Fibroblast of gingiva (primary cell): Measurements from ENCODE around the gene TLX2.
"Not testable (repeated sequence)": the region's sequence is repeated elsewhere in the genome, so short reads cannot be mapped to it uniquely, and the experiment has no call there.

Experiments used
- DNase-seq: peaks from one replicate; pipeline ENCODE4 v3.0.0-alpha.2; 2011; ENCODE audit warnings: low read depth

TLX2 gene

DNA sequence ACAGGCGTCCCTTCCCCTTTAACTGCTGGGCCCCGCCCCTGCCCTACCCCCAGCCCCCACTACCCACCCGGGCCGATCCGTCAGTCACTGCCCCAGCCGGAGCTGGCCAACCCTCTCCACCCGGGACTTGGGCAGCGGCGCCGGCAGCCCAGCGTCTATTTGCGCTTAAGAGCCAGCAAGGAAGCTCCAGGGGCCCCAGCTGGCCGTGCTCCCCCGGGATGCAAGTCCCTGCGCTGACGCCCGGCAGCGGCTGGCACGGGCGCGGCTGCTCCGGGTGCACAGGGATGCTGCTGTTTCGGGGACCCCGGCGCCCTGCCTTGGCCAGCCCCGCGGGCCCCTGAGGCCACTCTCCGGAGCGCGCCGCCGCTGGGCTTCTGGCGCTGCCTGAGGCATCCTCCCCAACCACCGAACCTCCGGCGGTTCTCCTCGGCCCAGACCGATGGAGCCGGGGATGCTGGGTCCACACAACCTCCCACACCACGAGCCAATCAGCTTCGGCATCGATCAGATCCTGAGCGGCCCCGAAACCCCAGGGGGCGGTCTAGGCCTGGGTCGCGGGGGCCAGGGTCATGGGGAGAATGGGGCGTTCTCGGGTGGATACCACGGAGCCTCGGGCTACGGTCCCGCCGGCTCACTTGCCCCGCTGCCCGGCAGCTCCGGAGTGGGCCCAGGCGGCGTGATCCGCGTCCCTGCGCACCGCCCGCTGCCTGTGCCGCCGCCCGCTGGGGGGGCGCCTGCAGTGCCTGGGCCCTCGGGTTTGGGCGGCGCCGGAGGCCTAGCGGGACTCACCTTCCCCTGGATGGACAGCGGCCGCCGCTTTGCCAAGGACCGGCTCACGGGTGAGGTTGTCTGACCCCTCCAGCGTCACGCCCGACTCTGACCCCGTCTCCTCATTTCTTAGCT, at the start of gene TLX2:
Gene TLX2 (plus strand): TSS at position 83 of the 903 bp plus-strand sequence. CDS start 357 bp downstream, at position 440.
- no peak for DNase-seq

DNA sequence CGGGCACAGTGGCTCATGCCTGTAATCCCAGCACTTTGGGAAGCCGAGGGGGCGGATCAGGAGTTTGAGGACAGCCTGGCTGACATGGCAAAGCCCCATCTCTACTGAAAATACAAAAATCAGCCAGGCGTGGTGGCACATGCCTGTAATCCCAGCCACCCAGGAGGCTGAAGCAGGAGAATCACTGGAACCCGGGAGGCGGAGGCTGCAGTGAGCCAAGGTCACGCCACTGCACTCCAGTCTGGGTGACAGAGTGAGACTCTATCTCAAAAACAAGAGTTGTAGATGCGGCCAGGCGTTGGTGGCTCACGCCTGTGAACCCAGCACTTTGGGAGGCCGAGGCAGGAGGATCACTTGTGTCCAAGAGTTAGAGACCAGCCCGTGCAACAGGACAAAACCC, 43.5 kb upstream of the TLX2 start:
- not testable (repeated sequence) for DNase-seq

DNA sequence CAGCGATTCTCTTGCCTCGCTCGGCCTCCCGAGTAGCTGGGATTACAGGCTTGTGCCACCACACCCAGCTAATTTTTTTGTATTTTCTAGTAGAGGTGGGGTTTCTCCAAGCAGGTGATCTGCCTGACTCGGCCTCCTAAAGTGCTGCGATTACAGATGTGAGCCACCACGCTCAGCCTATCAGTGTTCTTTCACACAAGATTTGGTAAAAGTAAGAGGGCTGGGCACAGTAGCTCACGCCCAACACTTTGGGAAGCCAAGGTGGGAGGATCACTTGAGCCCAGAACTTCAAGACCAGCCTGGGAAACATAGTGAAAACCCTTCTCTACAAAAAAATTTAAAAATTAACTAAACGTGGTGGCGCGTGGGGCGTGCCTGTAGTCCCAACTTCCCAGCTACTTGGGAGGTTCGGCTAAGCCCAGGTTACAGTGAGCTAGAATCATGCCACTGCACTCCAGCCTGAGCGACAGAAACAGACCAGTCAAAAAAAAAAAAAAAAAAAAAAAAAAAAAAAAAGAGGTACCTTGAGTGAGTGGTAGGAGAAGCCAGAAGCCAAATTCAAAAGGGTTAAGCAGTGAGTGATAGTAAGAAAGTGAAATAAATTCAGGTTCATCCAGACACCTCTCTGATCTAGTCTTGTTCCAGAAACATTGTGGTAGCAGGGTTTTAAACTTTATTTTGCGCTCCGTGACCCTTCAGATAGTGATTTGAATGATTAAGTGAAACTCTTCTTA, 42.8 kb upstream of the TLX2 start:
- DNase-seq, result no peak

DNA sequence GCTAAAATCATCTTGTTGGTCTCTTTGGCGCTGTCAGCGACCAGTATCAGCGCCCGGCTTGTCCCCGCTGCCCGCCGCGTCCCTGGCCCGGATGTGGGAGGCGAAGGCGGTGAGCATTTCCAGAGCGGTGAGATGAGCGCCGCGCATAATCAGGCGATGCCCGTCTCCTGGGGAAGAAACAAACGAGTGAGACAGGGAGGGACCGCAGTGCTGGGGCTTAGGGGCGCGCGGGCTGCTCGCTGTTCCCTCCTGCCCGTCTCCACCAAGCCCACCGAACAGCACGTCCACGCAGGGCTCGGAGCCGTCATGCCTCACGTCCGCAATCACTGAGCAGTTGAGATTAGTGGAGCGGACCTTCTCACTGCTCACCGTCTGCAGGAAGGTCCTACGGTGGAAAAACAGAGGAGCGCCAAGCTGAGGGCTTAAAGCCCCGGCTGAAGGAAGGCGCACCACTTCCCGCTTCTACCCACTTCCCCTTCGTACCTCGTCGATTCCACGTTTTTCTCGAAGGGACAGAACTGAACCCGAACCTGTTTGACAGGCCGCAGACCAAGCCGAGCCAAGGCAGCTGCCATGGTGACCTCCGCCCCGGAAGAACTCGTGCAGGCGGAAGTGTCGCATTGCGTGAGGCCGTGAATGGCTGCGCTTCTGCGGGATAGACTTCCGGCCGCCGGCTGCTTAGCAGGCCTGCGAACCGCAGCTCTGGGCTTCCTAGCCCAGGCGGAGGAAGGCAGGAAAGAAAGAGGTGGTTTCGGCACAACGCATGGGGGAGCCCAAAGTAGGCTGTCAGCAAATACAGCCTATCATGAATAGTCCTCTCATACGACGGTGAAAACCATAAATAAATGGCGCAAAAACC, 41.9 kb upstream of the TLX2 start, which contains the start of gene MRPL53:
Gene MRPL53 (minus strand): TSS at position 595 of the 859 bp plus-strand sequence. CDS start 20 bp downstream, at position 575.
- DNase-seq, result peak; percentile 93

DNA sequence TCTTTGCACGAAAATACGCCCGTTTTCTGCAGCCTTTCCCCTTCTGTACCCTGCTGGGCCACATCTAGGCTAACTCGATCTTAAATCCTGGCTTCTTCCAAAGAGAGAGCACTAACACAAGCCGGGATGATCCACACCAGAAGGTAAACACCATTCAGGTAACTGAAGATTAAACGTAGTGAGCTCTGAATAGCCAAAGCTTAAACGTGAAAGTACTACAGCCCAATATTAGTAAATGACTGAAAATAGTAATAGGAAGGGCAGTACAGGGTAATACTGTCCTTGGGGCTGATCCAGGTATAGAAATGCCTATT, 41.3 kb upstream of the TLX2 start:
- DNase-seq, result no peak

DNA sequence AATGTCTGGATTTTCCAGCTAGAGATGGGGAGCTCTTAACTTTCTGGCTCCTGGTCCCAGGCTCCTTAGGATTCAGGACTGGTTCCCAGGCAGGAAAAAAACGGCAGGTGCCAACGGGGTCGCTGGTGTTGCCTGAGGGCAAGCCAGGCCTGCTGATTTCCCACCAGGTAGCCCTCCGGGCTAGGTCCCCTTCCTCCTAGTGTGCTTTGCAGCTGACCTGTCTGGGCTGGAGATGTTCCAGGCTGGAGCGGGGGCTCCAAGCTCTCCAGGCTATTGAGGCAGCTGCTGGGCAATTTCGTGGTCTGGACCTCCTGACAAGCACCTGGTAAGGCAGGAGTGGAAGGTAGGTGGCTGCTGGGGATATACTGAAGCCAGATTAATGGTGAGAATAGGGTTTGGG, 39.8 kb upstream of the TLX2 start:
- no peak for DNase-seq

DNA sequence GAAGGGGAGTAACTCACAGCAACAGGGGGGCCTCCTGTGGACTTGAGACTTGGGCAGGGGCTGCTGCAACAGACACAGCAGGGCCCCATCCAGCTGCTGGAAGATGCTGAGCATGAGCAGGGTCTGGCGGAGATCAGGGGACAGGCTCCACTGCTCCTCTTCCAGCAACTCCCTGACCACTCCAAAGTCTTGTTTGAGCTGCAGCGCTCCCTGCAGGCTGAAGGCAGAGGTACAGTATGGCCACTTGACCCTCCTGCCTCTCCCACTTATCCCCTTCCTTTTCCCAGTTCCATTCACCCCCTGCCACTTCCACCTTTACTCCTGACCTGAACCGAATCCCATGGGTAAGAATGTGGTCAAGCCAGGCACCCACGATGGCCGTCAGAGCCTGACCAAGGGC, 39.4 kb upstream of the TLX2 start:
- DNase-seq, result no peak

DNA sequence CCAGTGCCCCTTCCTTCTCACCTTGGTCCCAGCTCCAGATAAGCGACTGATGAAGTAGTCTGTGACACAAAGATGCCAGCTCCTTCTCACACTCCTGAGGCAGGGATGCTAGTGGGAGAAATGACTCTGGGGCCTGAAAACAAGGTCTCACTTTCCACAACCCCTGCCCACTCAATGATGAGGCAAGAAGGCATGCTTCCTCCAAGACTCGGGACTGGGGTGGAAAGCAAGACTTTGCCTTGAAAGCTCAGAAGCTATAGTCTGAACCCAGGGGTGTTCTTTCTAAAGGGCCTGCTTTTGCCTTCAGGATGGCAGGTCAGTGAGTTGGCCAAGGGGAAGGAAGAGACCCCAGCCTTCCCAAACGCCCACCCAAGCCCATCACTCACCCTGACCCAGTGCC, 32.8 kb upstream of the TLX2 start:
- no peak for DNase-seq

DNA sequence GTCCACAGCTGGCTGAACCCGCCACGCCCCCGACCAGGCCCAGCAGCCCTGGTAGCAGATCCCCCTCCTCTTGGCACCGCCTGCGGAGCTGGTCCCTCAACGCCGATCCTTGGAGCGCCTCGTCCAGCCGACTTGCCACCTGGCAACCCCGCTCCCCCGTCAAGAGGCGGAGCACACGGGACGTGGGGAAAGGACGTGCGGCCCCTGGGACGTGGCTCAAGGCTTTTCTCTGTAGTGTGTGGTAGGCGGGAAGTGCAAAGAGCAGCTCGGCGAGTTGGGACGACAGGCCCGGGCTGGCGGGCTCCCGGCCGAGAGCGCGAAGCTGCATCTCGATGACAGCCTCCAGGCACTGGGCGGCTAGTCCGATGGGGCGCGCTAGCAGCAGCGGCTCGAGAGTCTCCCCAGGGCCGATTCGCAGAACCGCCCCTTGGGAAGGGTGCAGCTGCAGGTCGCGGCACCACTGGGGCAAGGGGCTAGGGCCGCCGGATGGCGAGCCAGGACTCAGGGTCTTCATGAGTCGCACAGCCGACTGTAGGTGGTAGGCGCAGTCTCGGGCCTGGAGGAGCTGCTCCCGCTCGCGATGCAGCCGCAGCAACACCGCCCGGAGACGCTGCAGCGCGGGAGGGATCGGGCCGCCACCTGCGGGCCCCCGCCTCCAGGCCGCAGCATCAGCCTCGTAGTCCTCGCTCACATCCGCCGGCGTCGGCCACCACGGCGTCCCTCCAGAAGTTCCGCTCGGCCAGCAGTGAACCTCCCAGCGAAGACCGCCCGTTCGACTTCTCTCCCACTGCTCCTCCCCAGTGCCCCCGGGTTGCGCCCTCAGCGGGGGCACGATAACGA, 32.1 kb upstream of the TLX2 start:
- no peak for DNase-seq

DNA sequence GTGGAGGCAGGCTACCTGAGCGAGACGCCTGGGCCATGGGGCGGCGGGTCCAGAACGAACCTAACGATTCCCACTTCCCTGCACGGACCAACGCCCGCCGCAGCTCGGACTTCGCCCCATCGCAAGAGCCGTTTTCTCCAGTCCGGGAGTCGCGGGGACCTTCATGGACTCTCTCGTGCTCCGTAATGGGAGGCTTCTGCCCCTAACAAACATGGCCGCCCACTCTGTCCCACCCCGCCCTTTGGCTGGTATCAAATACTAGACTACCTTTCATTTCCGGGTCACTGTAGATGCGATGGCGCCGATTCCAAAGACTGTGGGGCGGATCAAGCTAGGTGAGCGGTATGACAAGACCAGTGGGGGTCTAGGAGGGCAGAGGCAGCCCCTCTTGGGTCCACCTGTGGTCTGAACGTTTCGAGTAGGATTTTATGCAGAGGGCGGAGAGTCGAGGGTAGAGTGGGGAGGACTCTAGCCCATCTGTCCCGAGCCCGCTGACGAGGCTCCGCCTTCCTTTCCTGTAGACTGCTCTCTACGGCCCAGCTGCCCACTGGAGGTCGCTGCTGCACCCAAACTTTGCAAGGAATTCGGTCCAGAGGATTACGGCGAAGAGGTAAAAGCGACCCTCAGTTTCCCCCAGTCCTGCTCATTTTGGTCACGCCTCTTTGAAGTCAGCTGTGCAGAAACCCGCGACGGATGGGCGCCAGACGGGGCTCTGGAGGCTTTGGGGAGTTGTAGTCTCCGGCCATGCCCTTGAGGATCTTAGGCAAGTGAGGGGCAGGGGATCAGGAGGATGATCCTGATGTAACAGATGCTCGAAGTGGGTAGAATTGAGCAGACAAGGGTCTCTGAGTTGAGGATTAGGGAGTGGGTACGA, 31.2 kb upstream of the TLX2 start, which contains the start of the genes CCDC142 and TTC31:
Gene CCDC142 (minus strand): TSS at position 198 of the 874 bp plus-strand sequence. CDS start 161 bp downstream, at position 37.
Gene TTC31 (plus strand): TSS at position 281 of the 874 bp plus-strand sequence. CDS start 15 bp downstream, at position 296.
- DNase-seq, result peak; percentile 93

DNA sequence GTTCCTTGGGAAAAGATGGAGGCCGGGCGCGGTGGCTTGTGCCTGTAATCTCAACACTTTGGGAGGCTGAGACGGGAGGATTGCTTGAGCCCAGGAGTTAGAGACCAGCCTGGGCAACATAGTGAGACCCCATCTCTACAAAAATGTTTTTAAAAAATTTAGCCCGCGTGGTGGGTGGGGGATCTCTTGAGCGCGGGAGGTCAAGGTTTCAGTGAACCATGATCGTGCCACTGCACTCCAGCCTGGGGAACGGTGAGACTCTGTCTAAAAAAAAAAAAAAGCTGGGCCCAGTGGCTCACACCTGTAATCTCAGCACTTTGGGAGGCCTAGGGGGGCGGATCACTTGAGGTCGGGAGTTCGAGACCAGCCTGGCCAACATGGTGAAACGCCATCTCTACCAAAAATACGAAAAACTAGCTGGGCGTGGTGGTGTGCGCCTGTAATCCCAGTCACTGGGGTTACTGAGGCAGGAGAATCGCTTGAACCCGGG, 30.5 kb upstream of the TLX2 start:
- DNase-seq, result not testable (repeated sequence)

DNA sequence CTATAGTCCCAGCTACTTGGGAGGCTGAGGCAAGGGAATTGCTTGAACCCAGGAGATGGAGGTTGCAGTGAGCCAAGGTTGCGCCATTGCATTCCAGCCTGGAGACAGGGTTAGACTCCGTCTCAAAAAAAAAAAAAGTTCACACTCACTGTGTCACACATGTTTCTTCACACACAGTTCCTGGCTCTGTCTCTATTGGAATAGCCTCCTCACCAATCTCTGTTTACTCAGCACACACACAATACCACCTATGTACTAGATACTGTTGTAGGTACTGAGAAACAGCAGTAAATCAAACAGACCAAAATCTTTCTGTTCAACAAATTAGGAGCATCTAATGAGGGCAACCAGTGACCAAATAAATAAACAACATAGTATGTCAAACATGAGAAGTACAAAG, 28.1 kb upstream of the TLX2 start:
- DNase-seq, result no peak

DNA sequence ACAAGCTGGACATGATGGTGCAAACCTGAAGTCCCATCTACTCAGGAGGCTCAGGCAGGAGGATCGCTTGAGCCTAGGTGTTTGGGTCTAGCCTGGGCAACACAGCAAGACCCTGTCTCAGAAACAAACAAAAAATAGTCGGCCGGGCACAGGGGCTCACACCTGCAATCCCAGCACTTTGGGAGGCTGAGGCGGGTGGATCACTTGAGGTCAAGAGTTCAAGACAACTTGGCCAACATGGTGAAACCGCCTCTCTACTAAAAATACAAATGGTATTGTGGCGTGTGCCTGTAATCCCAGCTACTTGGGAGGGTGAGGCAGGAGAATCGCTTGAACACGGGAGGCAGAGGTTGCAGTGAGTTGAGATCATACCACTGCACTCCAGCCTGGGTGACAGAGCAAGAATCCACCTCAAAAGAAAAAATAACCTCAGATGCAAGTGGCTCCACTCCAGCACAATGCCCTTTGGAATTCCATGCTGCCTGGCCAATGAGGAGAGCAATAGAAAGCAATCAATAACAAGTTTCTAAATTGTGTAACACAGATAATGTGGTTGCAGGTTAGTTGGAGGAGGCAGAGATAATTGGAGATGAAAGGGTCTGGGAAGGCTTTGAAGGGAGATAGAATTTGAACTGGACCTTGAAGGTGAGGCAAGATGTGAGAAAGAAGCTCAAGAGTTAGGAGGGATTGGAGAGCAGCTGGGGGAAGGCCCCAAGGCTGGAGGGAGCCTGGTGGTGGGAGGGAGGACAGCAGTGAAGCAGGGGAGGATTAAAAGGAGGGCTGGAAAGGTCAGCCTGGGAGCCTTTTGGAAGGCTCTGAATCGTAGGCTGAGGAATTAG, 25.4 kb upstream of the TLX2 start:
- DNase-seq, result no peak

DNA sequence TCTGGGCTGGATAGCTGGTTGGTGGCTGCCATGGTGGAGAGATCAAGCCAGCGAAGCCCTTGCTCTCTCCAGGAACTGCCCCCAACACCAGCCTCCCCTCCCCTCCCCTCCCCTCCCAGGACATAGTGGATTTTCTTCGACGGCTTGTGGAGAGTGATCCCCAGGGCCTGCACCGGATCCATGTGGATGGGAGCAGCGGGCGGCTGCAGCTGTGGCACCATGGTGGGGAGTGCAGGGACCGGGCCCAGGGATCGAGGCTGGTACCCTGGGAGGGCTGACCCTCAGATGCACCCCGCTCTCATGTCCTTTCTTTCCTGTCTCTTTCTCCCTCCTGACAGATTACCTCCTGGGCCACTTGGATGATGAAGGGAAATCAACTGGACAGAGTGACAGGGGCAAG, 24.3 kb upstream of the TLX2 start:
- no peak for DNase-seq

DNA sequence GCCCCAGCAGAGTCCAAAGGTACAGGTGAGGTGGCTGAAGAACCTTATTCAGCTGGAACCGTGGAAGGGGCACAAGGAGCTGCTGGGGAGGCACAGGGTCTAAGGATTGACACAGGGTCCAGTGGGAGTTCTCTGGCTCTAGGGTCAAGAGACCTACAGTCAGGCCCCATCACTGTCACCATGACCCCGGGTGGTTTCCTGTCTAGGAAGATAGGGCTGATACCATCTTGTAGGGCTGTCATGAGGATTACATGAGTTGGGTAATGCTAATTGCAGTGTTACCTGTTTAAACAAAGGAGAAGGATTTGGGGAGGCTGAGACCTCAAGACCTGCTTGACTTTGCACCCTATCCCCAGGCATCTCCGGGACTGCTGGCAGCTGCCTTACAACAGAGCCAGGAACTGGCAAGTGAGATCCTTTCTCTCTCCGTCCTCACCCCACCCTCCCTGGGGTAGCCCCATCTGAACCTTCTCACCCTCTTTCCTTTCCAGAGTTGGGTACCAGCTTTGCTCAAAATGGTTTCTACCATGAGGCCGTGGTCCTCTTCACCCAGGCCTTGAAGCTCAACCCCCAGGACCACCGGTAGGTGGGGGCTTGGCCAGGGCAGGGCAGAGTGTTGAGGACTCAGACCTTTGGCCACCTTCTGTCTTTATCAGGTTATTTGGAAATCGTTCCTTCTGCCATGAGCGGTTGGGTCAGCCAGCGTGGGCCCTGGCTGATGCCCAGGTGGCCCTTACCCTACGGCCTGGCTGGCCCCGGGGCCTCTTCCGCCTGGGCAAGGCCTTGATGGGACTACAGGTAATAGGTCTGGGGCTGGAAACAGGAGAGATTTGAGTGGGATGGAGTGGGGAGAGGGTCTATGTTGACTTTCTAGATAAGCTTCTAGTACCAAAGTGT, 22.4 kb upstream of the TLX2 start:
- no peak for DNase-seq

DNA sequence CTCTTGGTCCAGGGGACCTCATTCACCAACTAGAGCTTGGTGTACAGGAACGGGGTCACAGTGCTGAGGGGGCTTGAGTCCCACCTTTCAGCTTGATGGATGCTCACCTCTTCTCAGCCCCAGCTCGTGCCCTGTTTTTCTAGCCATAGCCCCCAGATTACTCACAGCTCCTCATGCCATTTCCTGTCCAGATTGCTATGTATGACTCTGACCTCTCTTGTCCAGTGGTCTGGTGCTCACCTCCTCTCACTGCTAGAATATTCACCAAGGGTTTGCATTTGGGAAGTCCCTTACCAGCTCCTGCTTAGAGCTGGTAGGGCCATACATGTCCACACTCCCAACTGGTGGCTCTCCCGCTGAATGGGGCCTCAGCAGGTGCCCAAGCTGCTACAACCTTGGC, 20.7 kb upstream of the TLX2 start:
- DNase-seq, result no peak

DNA sequence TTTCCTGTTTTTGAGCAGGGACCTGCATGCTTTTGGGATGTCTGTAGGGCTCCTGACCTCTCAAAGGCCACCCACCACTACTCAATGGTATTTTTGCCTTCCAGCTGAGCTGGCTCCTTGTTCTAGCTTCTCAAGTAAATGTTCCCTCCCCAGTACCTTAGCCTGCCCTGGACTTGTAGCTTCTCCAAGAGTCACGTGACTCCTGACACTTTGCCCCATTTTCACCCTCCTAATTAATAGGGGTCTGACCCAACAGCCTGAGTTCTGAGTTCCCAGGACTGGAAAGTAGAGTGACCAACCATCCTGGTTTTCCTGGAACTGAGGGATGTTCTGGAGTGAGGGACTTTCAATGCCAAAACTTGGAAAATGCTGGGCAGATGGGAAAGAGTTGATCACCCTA, 18.8 kb upstream of the TLX2 start:
- DNase-seq, result no peak
